ENCODE measurements around the gene MXRA8. TPM values are rescaled to one million over a fixed set of nuclear protein-coding genes. Genes with fewer than 3 reads are reported as not detected.

Gene MXRA8
- polyA plus RNA-seq, 2 of the 4 experiments (the other 2 are of a cell fraction): 0.12 to 0.22 TPM

DNA sequence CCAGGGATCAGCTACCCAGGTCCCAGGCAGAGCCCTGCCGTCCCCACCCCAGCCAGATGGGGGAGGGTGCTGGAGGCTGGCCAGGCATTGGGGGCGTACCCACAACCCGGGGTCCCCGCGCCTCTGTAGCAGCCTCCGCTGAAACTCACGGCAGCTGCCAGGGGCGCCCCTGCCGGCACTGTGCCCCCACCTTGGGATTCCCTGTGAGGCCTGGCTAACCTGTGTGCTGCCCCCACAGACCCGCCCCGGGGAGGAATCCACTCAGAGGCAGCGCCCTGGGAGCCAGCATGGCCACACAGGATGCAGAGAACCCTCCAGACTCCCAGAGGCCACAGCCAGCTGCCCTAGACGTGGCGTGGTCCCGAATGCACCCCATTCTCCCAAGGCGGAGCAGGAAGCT, 13.0 kb downstream of the MXRA8 start:
- ATAC-seq (peak; percentile 8 to 31; a peak in 5 of 6 replicates), FAIRE-seq (no peak), DNase-seq (ENCODE audit: low read depth in 1 of 2, low spot score in 1 of 2) (no peak)
- no peak for TF ChIP-seq MYC (IDR thresholded peaks at IDR 0.05; ENCODE audit: borderline replicate concordance, low read length)
- TF ChIP-seq ZFP36 (IDR thresholded peaks at IDR 0.05; ENCODE audit: borderline replicate concordance, partially characterized antibody): no peak
- TF ChIP-seq EP300 (IDR thresholded peaks at IDR 0.05): no peak
- TF ChIP-seq HMGXB4 (CRISPR knock-in tag; IDR thresholded peaks at IDR 0.05; ENCODE audit: borderline replicate concordance): no peak
- TF ChIP-seq, protein P1, sequence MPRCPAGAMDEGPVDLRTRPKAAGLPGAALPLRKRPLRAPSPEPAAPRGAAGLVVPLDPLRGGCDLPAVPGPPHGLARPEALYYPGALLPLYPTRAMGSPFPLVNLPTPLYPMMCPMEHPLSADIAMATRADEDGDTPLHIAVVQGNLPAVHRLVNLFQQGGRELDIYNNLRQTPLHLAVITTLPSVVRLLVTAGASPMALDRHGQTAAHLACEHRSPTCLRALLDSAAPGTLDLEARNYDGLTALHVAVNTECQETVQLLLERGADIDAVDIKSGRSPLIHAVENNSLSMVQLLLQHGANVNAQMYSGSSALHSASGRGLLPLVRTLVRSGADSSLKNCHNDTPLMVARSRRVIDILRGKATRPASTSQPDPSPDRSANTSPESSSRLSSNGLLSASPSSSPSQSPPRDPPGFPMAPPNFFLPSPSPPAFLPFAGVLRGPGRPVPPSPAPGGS (IDR thresholded peaks at IDR 0.05): no peak
- TF ChIP-seq RNF2 (IDR thresholded peaks at IDR 0.05; ENCODE audit: borderline replicate concordance, low read depth): no peak
- TF ChIP-seq REST (IDR thresholded peaks at IDR 0.05): no peak
- TF ChIP-seq ZSCAN20 (CRISPR knock-in tag; IDR thresholded peaks at IDR 0.05): no peak
- no peak for TF ChIP-seq CHD4 (IDR thresholded peaks at IDR 0.05; ENCODE audit: borderline replicate concordance)
- no peak for TF ChIP-seq ZC3H11A (IDR thresholded peaks at IDR 0.05)
- TF ChIP-seq EHF (CRISPR knock-in tag; IDR thresholded peaks at IDR 0.05): no peak
- H3K4me3 ChIP-seq: peak overlapping the region; percentile 28
- POLR2A ChIA-PET: interaction anchor here (1.0 kb wide), 1 partner anchor 9 kb away, joined by 3 read pairs; no protein-coding TSS in a partner anchor
- peaks cover 45% of the 10 kb centered on the region for H3K4me1 ChIP-seq
- H3K4me2 ChIP-seq: peak overlapping the region; percentile 97
- 0% methylated on average over 1 of the region's 16 CpGs for WGBS (ENCODE audit: missing lambda C conversion rate)
- H3K9me3 ChIP-seq: no peaks in the 10 kb centered on the region
- peak overlapping the region; percentile 99 to 100 for H3K27ac ChIP-seq
- CTCF ChIA-PET: interaction anchor here (0.6 to 7.2 kb wide), 10 partner anchors 10 to 69 kb away, joined by 3 to 73 read pairs (median 6); partner anchors contain the start of gene TAS1R3

- Histone ChIP-seq H3K4me1 (peaks cover 45% of the 10 kb centered on the region), H3K27ac (peak overlapping the region; percentile 99 to 100), H3K4me2 (peak overlapping the region; percentile 97), H3K9me3 (no peaks in the 10 kb centered on the region), H3K4me3 (peak overlapping the region; percentile 28)
- ChIA-PET CTCF (interaction anchor here (0.6 to 7.2 kb wide), 10 partner anchors 8 to 70 kb away, joined by 3 to 73 read pairs (median 6); partner anchors contain the start of gene TAS1R3), POLR2A (interaction anchor here (1.0 kb wide), 1 partner anchor 8 kb away, joined by 3 read pairs; no protein-coding TSS in a partner anchor)
- no CpG with 5 or more reads among the region's 15 CpGs for WGBS (ENCODE audit: missing lambda C conversion rate)
- ATAC-seq (peak; percentile 74 to 82), FAIRE-seq (no peak), DNase-seq (ENCODE audit: low read depth in 1 of 2, low spot score in 1 of 2) (peak; percentile 83 to 84)
- TF ChIP-seq JUN (IDR thresholded peaks at IDR 0.05) (peak; percentile 42 to 58; a peak in 2 of 5 replicates), SMC3 (IDR thresholded peaks at IDR 0.05) (0 out of 3 replicates have a peak, but pooled peaks have one; percentile 9), HOXA7 (CRISPR knock-in tag; IDR thresholded peaks at IDR 0.05) (no peak), KDM1A (IDR thresholded peaks at IDR 0.05; ENCODE audit: low read depth) (no peak), RCOR1 (IDR thresholded peaks at IDR 0.05; ENCODE audit: low read depth, low read length) (no peak), ESRRA (IDR thresholded peaks at IDR 0.05; ENCODE audit: borderline replicate concordance, low read length) (no peak), RFX5 (IDR thresholded peaks at IDR 0.05) (no peak), GATA3 (IDR thresholded peaks at IDR 0.05; ENCODE audit: borderline replicate concordance) (peak; percentile 37; the same call in 1 of the 2 replicates), TFCP2L1 (CRISPR knock-in tag; IDR thresholded peaks at IDR 0.05) (no peak), RAD21 (conservative IDR thresholded peaks at IDR 0.05 in 1 of 2, IDR thresholded peaks at IDR 0.05 in 1 of 2) (0 out of 5 replicates have a peak, but pooled peaks of 1 of the 2 experiments have one; percentile 17), JUNB (IDR thresholded peaks at IDR 0.05) (peak; percentile 77), BHLHE40 (IDR thresholded peaks at IDR 0.05; ENCODE audit: low read depth, low read length) (no peak), FOSL2 (IDR thresholded peaks at IDR 0.05) (peak; percentile 87), FOSL2 (CRISPR knock-in tag; IDR thresholded peaks at IDR 0.05) (peak; percentile 99), MAZ (IDR thresholded peaks at IDR 0.05; ENCODE audit: borderline replicate concordance, low read depth, low read length) (no peak), MAFK (IDR thresholded peaks at IDR 0.05; ENCODE audit: partially characterized antibody) (no peak), MAX (IDR thresholded peaks at IDR 0.05) (peak; percentile 59; the same call in 1 of the 2 replicates)
- TF ChIP-seq, protein P2, sequence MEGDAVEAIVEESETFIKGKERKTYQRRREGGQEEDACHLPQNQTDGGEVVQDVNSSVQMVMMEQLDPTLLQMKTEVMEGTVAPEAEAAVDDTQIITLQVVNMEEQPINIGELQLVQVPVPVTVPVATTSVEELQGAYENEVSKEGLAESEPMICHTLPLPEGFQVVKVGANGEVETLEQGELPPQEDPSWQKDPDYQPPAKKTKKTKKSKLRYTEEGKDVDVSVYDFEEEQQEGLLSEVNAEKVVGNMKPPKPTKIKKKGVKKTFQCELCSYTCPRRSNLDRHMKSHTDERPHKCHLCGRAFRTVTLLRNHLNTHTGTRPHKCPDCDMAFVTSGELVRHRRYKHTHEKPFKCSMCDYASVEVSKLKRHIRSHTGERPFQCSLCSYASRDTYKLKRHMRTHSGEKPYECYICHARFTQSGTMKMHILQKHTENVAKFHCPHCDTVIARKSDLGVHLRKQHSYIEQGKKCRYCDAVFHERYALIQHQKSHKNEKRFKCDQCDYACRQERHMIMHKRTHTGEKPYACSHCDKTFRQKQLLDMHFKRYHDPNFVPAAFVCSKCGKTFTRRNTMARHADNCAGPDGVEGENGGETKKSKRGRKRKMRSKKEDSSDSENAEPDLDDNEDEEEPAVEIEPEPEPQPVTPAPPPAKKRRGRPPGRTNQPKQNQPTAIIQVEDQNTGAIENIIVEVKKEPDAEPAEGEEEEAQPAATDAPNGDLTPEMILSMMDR (IDR thresholded peaks at IDR 0.05): peak; percentile 43
These were observed 13.5 kb downstream of the MXRA8 start for GRCh38 chr1:1344655-1345361.
